ENCODE results near the gene UNC119.

UNC119 gene

DNA sequence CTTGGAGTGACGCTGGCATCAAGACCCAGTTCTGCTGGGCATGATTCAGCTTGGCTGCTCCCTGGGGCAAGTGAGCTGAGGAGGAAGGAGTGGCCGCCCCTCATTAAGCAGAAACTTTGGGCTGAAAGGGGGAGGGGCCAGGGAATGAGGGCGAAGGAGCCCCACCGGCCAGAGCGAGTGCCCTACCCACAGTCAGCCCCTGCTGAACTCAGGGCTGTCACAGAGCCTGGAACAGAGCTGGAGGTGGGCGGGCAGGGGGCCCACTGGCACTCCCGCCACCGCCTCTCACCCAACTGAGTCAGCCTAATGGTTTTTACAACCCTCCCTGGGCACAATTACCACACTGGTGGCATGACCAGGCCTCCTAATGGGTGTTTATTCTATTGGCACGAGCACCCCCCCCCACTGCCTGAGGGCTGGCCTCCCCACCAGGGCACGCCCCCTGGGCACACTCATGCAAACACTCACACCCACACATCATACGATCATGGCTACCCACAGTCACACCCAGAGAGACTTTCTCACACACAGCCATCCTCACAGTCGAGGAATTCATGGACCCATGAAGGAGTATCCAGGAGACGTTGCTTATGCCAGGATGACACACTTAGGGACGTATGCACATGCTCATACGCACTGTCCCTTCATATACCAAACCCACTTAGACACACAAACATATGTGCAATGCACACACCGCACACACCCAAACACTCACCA is 19.2 kb downstream of the UNC119 start:
- no peak for DNase-seq (ENCODE audit: low read depth)
- TF ChIP-seq, protein P1, sequence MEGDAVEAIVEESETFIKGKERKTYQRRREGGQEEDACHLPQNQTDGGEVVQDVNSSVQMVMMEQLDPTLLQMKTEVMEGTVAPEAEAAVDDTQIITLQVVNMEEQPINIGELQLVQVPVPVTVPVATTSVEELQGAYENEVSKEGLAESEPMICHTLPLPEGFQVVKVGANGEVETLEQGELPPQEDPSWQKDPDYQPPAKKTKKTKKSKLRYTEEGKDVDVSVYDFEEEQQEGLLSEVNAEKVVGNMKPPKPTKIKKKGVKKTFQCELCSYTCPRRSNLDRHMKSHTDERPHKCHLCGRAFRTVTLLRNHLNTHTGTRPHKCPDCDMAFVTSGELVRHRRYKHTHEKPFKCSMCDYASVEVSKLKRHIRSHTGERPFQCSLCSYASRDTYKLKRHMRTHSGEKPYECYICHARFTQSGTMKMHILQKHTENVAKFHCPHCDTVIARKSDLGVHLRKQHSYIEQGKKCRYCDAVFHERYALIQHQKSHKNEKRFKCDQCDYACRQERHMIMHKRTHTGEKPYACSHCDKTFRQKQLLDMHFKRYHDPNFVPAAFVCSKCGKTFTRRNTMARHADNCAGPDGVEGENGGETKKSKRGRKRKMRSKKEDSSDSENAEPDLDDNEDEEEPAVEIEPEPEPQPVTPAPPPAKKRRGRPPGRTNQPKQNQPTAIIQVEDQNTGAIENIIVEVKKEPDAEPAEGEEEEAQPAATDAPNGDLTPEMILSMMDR (conservative IDR thresholded peaks at IDR 0.05; ENCODE audit: low read length) = no peak
- H3K4me3 ChIP-seq (ENCODE audit: low read length) = no peak overlapping the region

DNA sequence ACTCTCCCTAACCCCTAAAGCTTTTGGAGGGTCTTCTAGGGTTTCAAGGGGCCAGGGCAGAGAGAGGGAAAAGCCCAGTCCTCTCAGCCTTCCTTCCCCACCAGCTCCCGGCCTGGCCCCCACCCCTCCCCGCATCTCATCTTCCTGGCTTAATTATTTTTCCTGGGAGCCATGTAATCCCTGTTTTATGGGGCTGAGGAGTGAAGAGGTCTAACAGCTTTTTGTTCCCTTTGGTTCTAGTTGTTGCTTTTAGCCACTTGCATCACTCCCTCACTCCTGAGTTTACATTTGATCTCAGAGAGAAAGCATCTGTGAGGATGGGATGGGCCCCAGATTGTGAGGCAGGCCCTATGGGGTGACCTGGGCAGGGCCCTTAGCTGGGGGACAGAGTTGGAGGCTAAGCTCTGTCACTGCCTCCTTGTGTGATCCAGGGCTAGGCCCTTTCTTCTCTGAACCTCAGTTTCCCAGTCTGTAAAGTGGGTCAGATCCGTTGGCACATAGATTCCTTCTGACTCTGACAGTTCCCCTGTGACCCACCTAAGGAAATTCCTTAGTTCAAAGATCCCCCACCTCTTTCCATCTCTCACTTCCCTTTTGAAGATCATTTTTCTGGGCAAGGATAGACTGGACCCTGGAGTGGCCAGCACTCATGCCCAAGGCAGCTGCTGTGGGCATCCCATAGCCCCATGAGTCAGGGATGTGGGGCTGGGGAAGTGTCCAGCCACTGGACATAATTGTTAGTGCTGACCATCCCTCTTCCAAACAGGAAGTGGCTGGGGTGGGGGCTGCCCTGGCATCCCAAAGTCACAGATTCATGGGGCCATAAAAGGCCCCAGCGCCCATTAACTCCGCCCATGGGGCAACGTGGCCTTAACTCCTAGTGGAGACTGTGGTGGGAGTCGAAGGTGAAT is 20.1 kb downstream of the UNC119 start:
- TF ChIP-seq, protein P1 (conservative IDR thresholded peaks at IDR 0.05; ENCODE audit: low read length) = no peak
- H3K4me3 ChIP-seq (ENCODE audit: low read length) = no peak overlapping the region
- DNase-seq (ENCODE audit: low read depth) = no peak

DNA sequence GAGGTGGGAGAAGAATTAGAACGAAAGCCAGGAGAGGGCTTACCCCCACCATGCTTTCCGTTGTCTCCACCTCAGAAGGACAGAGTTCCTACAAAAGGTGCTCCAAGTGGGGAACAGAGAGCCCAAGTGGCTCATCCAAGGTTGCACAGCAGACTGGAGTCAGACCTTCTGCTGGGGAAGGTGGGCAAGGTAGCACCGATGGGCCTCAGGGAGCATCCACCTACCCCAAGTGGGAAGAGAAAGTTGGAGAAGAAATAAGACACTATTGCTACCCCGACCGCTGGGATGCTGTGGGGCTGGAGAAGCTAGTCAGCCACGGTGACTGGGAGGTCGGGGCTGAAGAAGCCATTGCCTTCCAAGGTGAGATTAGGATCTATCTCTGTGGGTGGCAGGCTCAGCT is 21.5 kb downstream of the UNC119 start:
- no peak overlapping the region for H3K4me3 ChIP-seq (ENCODE audit: low read length)
- TF ChIP-seq, protein P1 (conservative IDR thresholded peaks at IDR 0.05; ENCODE audit: low read length) = no peak
- DNase-seq (ENCODE audit: low read depth) = no peak

DNA sequence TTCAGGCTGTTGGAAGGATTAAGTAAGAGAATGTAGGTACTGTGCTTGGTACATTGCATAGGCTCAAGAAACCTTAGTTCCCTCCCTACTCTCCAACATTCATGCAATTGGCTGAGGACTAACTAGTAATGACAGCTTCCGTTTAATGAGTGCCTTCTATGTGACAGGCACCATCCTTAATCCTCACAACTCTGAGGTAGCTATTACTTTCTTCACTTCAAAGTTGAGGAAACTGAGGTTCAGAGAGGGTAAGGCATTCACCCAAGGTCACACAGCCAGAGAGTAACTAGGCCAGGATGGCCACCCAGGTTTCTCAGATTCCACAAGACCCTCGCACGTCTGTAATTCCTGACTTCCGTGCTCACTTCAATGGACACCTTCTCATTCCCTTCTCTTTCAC is 22.2 kb downstream of the UNC119 start:
- no peak for DNase-seq (ENCODE audit: low read depth)
- no peak overlapping the region for H3K4me3 ChIP-seq (ENCODE audit: low read length)
- TF ChIP-seq, protein P1 (conservative IDR thresholded peaks at IDR 0.05; ENCODE audit: low read length) = no peak

DNA sequence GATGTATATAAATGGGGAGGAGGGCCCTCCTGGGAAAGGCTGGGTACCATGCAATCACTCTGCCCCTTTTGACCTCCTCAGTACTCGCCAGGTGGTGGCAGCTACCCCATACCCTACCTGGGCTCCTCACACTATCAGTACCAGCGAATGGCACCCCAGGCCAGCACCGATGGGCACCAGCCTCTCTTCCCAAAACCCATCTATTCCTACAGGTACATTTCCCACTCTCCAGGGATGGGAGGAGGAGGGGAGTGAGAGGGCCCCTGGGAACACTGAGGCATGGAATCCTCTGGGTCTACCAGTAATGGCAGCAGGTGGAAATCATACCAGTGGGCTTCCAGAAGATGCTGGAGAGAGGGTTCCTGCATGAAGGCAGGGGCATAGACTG is 23.4 kb downstream of the UNC119 start:
- TF ChIP-seq, protein P1 (conservative IDR thresholded peaks at IDR 0.05; ENCODE audit: low read length) = no peak
- DNase-seq (ENCODE audit: low read depth) = no peak
- no peak overlapping the region for H3K4me3 ChIP-seq (ENCODE audit: low read length)

DNA sequence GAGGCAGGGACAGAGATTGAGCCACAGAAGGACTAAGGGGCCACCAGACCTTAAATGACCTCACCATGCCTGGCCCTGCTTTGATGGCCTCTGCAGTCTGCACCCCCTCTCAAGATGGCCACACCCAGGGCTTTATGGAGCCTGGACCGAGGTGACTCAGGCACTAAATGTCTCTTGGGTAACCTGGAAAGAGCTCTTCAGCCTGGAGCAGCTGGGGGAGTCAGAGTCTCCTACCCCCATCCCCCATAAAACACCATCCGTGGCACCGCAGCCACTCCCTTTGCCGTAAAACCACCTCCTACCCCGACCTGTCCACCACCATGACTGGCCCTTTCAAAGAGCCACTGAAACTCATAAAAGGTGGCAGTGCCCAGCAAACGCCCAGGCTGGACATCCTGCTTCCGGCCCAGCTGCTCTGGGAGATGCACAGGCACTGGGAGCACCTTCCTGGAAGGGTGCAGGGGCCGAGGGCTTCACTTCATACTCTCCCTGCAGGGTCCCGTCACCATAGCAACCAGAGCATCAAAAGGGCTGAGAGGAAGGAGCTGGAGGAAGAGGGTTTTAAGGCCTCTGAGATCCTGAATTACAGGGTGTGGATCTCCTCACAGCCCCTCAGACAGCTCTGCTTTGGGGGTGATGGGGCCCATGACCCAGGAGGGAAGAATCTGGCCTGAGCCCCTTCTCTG is 24.0 kb downstream of the UNC119 start:
- peak; percentile 21 for DNase-seq (ENCODE audit: low read depth)
- H3K4me3 ChIP-seq (ENCODE audit: low read length) = no peak overlapping the region
- TF ChIP-seq, protein P1 (conservative IDR thresholded peaks at IDR 0.05; ENCODE audit: low read length) = no peak

All from AG10803 (cell line).